GM04503 (cell line): ENCODE measurements around the gene HAUS8.
A peak's percentile ranks its signal among the peaks of the same experiment; 100 is the strongest.
"Not testable (repeated sequence)": the region's sequence is repeated elsewhere in the genome, so short reads cannot be mapped to it uniquely, and the experiment has no call there.

Experiments used
- DNase-seq: peaks from one replicate; pipeline ENCODE4 v3.0.0-alpha.2; 2012; ENCODE audit warnings: low read depth

Gene HAUS8, protein sequence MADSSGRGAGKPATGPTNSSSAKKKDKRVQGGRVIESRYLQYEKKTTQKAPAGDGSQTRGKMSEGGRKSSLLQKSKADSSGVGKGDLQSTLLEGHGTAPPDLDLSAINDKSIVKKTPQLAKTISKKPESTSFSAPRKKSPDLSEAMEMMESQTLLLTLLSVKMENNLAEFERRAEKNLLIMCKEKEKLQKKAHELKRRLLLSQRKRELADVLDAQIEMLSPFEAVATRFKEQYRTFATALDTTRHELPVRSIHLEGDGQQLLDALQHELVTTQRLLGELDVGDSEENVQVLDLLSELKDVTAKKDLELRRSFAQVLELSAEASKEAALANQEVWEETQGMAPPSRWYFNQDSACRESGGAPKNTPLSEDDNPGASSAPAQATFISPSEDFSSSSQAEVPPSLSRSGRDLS

DNA sequence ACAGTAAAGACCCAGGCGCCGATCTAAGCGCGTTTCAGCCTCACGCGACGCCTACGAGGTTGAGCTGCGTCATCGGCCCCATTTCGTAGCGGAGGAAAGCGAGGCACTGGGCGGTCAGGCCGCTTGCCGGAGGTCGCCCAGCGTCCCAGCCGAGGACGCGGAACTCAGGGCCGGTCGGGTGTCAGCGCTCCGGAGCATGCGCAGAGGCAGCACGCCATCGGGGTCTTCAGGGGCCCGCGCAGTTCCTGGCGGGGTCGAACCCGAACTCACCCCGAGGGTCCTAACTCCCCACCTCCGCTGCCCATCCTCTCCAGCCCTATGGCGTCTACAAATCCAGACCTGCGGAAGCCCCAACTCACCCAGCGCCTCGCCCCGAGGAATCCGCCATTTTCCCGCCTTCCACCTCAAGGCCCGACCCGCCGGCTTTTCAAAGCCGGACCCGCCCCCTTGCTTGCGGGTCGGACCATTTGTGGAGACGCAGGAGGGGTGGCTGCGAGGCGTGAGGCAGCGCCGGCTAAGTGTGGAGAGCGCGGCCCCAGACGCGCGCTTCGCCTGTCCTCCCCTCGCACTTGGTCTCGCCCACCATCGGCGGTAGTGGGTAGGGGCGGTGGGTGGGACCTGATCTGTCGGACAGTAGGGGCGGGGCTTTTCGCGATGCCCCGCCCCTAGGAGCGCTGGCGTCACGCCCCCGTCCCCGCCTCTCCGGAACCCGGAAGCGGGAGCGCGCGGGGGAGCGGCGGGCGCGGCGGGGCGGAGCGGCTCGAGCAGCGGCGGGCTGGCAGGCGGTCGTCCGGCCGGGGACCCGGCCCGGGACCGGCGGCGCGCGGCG lies at the start of gene HAUS8, which contains the start of gene MYO9B:
Gene HAUS8 (minus strand): TSS at position 418 of the 829 bp plus-strand sequence. CDS start 30 bp downstream, at position 388.
Gene MYO9B (plus strand): TSS at position 743 of the 829 bp plus-strand sequence. CDS start 25,941 bp downstream, outside the sequence.
- peak; percentile 94 for DNase-seq

DNA sequence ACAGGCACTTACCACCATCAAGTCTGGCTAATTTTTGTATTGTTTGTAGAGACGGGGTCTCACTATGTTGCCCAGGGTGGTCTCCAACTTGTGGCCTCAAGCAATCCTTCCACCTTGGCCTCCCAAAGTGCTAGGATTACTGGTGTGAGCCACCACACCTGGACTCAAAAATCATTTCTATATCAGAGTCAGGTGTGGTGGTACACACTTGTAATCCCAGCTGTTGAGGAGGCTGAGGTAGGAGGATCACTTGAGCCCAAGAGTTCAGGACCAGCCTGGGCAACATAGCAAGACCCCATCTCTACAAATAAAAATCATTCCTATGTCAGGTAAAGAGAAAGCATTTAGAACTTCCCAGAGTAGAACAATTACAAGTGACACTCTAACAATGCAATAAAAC lies 48.8 kb upstream of the HAUS8 start:
- DNase-seq = no peak

DNA sequence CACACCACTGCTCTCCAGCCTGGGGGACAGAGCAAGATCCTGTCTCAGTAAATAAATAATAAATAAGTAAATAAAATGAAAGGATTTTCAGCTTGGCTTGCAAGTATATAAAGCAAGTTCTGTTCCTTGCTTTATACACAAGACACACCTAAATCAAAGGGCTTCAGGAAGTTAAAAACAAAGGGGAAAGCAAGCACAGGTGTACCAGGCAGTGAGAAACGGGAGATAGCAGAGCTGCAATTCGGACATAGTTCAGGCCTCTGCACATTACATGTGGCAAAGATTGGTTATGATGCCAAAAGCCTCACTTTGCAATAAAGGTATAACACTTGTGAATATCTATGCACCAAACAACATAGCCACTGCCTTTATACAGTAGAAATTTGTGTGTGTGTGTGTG lies 47.8 kb upstream of the HAUS8 start:
- DNase-seq = no peak

DNA sequence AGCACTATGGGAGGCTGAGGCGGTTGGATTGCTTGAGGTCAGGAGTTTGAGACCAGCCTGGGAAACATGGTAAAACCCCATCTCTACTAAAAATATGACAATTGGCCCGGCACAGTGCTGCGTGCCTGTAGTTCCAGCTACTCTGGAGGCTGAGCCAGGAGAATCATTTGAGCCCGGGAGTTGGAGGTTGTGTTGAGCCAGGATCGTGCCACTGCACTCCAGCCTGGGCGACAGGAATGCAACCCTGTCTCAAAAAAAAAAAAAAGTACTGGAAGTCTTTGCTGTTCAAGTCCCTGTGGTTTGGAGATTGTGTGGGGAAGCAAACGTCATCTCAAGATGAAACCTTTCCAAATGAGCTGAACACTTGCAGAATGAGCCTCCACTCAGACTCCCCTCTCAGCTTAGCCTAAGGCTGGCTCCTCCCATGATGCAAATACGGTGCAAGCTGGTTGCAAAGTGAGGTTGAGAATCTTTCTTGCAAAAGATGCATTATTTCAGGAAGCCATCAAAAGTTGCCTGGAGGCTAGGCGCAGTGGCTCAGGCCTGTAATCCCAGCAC lies 46.6 kb upstream of the HAUS8 start:
- no peak for DNase-seq

DNA sequence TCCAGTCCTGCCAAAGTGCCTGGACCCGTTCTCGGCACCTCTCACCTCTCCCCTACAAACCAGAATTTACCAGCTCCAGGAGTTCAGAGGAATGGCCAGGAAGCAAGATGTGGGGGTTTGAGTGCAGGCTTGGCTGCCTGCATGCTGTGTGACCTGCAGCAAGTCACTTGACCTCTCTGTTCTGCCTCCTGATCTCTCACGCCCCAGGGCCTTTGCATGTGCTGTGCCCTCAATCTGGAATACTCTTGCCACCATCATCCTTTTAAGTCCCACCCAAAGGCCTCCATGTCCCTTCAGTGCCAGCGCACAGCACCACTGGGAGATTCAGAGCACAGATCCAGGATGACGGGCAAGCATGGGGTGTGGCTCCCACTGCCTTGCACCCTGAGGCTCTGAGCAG lies 43.7 kb upstream of the HAUS8 start:
- no peak for DNase-seq

DNA sequence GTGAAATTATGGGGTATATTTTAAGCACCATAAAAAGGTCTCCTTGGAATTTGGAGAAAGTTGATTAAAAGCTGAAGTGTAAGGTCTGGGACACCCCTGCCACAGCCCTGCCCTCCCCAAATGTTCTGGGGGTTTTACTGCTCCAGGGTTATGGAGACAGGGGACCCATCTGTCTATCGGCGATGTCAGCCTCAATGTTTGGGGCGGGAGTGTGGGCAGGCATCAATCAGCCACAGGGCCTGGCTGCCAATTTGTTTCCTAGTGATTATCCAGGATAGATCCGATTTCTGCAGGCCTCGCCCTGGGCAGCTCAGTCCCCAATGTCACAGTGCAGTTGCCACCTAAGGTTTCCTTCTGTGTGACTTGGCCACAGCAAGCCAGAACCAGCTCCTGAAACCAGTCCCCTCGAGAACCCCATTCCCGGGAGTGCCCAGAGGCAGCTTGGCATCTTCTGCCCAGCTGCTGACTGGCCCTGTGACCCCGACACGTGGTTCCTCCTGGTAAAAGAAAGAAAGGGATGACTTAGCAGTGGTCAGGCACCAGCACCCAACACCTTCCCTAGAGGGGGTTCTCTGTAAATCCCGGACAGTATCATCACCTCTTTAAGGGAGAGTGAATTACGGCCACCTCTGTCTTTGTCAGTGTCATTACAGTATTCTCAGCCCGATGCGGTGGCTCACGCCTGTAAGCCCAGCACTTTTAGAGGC lies 41.9 kb upstream of the HAUS8 start:
- DNase-seq = no peak

DNA sequence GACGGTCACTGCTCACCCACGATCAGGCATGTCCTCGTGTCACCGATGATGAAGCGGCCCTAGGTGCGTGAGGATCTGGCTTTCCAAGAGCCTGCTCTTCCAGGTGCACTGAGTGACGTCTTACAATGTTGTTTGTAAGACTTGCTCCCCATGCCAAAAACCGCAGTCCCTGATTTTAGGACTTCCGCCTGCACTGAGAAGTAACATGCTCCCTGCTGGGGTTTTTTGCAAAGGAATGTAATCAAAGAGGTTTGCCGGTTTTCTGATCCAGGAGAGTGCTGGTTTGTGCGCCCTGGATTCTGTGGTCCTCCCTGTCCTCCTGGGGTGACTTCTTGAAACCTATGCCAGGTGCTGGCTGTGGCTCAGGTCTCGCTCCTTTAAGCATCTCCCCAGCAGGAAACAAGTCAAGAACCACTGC lies 39.2 kb upstream of the HAUS8 start:
- DNase-seq = no peak

DNA sequence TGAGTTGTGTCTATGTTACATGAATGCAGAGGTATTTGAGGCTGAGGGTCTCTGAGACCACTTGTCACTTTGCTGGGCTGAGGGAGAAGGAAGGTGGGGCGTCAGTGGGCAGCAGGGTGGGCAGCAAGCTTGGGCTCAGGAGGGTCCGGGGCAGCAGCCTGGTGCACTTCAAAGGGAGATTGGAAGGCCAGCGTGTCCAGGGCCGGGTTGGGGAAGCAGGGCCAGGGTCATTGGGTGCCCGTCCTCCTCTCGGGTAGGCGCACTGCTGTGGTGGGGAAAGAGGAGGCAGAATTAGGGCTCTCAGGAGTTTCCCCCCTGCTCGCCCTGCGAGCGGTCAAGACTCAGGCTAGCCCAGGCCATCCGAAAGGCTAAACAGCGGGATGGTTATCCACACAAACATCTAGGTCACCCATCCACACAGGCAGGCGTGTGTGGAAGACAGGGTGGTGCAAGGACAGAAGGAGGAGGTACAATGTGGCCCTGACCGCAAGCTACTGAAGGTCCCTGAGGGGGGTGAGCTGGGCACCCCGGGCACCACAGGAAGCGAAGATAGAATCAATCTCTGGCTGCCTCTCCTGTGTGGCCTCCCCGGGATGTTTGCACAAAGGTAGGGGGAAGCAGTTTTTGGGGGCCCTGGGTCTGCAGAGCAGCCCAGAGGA lies 38.0 kb upstream of the HAUS8 start:
- DNase-seq = no peak

DNA sequence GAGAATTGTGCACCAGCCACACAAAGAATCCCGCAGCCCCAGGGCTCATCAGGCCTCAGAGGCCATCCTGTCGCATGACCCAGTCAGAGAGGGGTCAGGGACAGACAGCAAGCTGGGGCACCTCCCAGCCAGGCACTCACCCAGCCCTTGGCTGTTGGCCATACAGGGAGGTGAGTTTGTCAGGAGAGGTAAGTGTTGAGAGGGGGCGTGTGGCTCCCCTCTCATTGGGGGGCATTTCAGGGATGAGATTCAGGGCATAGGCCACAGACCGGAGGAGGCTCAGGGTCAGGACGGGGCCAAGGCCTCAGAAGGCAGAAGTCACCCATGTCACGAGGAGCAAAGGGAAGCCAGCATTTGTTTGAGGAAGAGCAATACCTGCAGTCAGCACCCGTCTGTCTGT lies 37.4 kb upstream of the HAUS8 start:
- no peak for DNase-seq

DNA sequence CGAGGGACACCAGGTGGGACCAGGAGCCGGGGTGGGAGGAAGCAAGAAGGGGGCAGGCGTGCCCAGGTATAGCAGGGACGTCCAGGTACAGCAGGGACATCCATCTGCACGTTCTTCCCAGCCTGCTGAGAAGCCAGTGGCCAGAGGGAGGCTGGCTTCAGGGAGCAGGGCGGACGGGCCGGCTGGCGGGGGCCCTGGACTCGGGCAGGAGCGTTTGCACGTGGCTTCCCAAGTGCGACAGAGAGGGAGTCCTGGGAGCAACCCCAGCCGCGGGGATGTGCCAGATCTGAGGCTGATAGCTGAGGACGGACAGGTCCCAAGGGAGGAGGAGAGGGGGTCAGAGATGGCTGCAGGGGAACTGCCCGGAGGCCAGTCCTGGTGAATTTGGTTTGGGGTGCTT lies 37.0 kb upstream of the HAUS8 start:
- DNase-seq = no peak

DNA sequence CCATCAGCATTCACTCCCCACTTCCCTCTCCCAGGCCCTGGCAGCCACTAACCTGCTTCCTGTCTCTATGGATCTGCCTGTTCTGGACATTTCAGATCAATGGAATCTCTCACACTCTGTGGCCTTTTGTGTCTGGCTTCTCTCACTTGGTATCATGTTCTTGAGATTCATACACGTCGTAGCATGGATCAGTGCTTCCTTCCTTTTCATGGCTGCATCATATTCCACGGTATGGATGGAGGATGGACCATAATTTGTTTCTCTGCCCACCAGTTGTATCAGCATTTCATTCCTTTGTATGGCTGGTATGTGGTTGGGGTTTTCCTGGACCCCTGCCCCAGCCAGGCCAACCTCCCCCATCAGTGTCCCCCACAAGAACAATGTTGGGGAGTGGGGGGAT lies 36.5 kb upstream of the HAUS8 start:
- DNase-seq = no peak

DNA sequence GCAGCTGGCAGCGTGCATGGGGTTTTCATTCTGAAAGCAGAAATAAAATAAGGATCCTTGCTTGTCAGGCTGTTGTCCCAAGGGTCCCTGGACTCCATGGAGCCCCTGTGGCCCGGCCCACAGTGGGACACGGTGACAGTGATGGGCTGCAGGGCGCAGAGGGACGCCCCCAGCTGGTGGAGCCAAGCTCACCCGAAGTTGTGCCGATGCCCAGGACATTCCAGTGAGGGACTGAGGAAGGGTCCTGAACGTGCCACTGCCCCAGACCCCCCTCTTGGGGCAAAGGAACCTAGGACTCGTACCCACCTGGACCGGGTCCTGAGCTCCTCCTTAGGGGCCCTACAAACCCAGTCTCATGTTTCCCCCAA lies 35.3 kb upstream of the HAUS8 start:
- DNase-seq = no peak

DNA sequence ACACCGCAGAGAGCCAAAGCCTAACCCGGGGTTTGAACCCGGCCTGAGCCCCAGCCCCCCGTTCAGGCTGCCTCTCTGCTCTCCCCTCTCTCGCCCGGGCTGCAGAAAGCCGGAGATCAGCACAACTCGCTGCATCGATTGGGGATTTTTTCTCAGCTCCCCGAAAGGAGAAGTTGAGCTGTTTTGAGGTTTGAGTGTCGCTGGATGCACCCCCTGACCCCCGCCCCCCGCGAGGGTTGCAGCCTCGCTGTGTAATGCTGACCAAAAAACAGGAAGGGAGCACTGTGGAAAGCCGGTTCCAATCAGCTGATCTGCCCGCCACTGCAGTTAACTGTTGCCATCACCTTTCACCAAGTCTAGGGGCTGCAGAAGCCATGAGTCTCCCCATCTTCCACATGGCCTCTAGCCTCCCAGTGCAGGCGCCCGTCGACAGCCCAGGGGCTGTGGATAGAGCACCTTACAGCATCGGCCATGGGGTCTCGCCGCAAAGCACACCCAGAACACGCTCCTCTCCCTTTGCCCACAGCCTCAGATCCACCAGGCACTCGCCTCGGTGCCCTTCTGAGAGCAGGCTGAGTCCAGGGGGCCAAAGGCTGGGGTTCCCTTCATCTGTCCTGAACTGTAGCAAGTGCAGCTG lies 34.8 kb upstream of the HAUS8 start:
- no peak for DNase-seq

DNA sequence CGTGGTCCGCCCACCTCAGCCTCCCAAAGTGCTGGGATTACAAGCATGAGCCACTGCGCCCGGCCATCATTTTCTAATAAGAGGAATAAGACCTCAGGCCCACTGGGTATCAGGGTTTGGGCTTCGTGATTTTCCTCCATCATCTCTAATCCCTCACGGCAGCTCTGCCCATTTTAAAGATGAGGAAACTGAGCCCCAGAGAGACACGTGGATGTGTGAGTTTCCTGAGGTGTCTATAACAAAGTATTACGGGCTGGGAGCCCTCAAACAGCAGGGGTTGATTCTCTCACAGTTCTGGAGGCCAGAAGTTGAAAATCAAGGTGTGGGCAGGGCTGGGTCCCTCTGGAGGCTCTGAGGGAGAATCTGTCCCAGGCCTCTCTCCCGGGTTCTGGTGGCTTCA lies 34.0 kb upstream of the HAUS8 start:
- no peak for DNase-seq

DNA sequence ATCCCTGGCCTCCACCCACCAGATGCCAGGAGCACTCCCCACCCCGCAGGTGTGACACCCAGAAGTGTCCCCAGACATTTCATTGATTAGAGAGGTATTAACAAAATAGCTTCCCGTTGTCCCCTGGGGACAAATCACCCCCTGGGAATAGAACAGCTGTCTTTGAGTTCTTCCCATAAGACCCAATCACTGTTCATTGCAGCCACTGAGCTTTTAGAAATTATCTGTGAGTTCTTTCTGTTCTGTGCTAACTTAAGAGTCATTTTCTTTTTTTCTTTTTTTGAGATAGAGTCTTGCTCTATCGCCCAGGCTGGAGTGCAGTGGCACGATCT lies 33.2 kb upstream of the HAUS8 start:
- no peak for DNase-seq

DNA sequence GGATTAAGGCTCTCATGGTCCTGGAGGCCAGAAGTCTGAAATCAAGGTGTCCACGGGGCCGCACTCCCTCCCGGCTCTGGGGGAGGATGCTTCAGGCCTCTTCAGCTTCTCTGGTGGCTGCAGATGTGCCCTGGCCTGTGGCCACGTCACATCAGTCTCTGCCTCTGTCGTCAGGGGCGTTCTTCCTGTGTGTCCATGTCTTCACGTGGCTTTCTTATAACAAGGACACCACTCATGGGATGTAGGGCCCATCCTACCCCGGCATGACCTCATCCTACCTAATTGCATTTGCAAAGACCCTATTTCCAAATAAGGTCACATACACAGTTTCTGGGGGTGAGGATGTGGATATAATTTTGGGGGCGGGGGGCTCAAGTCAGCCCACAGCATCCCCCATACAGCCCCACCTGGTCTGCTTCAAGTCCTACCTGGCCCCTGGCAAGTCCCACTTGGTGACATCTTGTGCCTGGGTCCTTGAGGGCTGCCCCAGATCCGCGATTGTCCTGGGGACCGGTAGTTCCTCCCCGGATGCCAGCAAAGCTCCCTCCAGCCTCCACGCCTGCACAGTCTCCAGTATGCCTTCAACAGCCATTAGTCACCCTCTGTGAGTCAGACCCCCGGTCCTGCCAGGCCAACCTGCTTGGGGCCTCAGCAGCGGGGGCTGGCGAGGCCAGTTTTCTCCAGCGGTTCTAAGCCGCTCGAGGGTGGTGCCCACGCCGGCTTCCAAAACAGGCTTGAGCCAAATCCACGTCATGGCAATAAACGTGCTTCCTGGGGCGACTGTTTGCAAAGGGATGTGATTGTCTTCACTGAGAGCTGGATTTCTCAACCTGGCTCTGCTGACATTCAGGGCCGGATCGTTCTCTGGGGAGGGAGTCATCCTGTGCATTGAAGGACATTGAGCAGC lies 32.5 kb upstream of the HAUS8 start:
- peak; percentile 97 for DNase-seq

DNA sequence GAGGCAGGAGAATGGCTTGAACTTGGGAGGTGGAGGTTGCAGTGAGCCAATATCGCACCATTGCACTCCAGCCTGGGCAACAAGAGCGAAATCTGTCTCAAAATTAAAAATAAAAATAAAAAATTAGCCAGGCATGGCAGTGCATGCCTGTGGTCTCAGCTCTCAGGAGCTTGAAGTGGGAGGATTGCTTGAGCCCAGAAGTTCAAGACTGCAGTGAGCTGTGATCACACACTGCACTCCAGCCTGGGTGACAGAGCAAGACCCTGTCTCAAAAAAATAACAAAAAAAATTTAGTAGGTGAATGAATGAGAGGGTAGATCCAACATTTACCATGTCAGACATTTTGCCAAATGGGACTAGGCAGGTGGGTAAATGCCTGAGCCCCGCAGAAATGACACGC lies 31.7 kb upstream of the HAUS8 start:
- DNase-seq = not testable (repeated sequence)

DNA sequence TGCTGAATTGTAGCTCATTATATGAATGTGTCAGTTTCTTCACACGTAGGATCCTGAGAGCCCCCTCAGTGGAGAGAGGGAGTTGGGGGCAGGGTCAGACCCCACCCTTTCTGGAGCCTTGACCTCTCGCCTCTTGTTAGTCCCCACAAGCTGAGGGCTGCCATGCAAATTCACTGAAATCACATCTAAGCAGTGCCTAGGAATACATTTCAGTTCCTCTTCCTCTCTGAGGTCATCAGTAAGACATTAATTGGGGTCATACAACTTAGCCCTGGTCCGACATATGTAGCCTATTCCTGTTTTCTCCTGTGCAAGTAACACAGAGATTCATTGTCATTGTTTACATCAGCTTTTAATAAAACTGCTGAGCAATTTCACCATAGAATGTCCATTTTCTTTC lies 30.3 kb upstream of the HAUS8 start:
- DNase-seq = no peak

DNA sequence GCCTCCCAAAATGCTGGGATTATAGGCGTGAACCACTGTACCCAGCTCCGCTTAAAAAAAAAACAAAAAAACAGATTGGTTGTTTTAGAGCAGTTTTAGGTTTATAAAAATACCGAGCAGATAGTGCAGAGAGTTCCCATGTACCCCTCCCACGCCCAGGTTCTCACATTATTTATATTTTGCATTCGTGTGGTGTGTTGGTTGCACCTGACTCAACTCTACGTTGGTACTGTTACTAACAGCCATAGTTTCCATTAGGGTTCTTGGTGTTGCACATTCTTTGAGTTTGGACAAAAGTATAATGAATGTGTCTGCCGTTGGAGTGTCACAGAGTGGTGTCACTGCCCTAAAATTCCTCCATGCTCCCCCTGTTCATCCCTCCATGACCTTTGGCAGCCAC lies 29.4 kb upstream of the HAUS8 start:
- DNase-seq = no peak

DNA sequence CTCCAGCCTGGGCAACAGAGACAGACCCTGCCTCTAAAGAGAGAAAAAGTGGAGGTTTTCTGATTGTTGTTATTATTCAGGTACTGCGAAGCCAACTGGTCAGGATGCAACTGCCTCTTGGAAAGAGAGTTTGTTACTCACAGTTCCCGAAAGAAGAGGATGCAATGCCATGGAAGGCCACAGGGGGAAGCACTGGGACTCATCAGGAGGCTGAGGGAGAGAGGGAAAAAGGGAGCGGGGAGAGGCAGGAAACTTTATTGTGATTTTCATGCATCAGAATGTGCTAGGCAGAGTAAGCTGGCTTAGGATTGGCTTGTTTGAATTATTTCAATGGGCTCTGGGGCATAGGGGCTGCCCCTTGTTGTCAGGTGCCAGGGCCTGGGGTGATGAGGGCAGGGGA lies 27.9 kb upstream of the HAUS8 start:
- DNase-seq = no peak
